ENCODE measurements around the gene PCNX3. TPM values are rescaled to one million over a fixed set of nuclear protein-coding genes. Genes with fewer than 3 reads are reported as not detected.
A peak's percentile ranks its signal among the peaks of the same experiment; 100 is the strongest.
"Not testable (repeated sequence)": the region's sequence is repeated elsewhere in the genome, so short reads cannot be mapped to it uniquely, and the experiment has no call there.

PCNX3 gene
- total and polyA plus RNA-seq, 5 donors from 2014 or later = 1.9 to 61.3 (median 2.5) TPM

DNA sequence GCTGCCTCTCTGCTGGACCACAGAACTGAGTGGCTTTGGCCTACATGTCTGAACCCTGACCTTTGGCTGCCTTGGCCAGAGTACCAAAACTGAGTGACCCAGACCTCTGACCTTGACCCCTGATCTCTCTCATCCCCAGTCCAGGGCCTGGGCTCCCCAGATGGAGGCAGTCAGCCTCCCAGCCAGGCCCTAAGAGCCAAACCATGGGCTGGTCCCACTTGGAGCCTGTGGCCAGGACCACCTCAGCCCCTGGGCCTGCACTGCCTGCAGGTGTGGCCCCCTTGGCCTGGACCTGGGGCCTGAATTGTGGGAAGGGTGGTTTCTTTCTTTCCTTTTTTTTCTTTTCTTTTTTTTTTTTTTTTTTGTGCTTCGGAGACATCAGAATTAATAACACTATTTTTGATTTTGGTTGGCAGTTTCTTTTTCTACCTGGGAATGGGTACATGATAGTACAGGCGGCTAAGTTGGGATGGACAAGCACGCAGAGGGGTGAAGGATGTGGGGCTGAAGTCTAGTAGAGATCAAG, 21.5 kb downstream of the PCNX3 start:
- no peaks in the 10 kb centered on the region for H3K27me3 ChIP-seq (ENCODE audit: control insufficient read depth, insufficient read depth, low read length)
- H3K36me3 ChIP-seq (ENCODE audit: control insufficient read depth, insufficient read depth, low read length) = peaks cover 27% of the 10 kb centered on the region
- H3K9me3 ChIP-seq (ENCODE audit: control insufficient read depth in 2 of 2, low read length in 2 of 2) = no peaks in the 10 kb centered on the region
- Mint-ChIP-seq H3K4me3 (peak overlapping the region; percentile 90 to 97 (median 94)), H3K4me1 (peaks cover 0 to 59% (median 24%) of the 10 kb centered on the region in 4 donors), H3K27ac (peak overlapping the region; percentile 76 to 97 (median 82)), H3K36me3 (peaks cover 15% of the 10 kb centered on the region), H3K27me3 (no peaks in the 10 kb centered on the region), H3K9me3 (no peaks in the 10 kb centered on the region)
- H3K4me3 ChIP-seq (ENCODE audit: low read depth, low read length) = peak overlapping the region; percentile 19
- H3K4me1 ChIP-seq (ENCODE audit: control insufficient read depth, insufficient read depth, low read length, poor library complexity, severe bottlenecking) = peaks cover 55% of the 10 kb centered on the region
- peak overlapping the region; percentile 91 for H3K27ac ChIP-seq (ENCODE audit: insufficient read depth, low read length, poor library complexity, severe bottlenecking)
- DNase-seq (no peak), ATAC-seq (ENCODE audit: low read depth in 2 of 2) (no peak)

DNA sequence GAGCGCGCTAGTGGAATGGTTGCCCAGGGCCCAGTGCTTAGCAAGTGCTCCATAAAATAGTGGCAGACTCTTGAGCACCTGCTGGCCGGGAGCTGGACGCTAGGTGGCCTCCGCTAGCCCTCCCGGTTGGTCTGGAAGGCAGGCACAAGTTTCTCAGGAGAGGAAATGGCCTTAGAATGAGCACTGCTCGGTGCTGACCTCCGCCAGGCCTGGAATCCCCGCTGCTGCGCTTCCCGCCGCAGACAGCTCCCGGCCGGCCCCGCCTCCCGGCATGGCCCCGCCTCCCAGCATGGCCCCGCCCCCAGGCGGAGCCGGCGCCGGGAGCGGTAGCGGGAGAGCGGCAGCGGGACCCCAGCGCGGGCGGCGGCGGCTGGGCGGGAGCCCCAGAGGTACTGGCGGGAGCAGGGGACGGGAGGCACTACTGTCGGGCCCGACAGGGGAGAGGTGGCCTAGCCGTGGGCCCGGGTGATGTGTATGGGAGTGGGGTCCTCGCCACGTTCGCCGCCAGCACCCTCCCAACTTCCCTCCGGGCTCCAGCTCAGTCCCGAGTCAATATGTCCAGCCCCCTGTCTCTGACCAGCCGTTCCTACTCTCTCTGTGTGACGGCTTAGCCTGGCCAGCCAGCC, 22.3 kb downstream of the PCNX3 start, which contains the start of gene SIPA1:
Gene SIPA1, plus strand, starts transcription at position 308 of the 626 bp plus-strand sequence. CDS start 2,821 bp downstream, outside the sequence.
- Mint-ChIP-seq H3K9me3 (no peaks in the 10 kb centered on the region), H3K36me3 (peaks cover 15% of the 10 kb centered on the region), H3K27ac (peak within 1 kb of the TSS; percentile 91 to 97 (median 97)), H3K4me1 (peaks cover 0 to 59% (median 24%) of the 10 kb centered on the region in 4 donors), H3K27me3 (no peaks in the 10 kb centered on the region), H3K4me3 (peak within 1 kb of the TSS; percentile 90 to 97 (median 94))
- no peaks in the 10 kb centered on the region for H3K27me3 ChIP-seq (ENCODE audit: control insufficient read depth, insufficient read depth, low read length)
- H3K9me3 ChIP-seq (ENCODE audit: control insufficient read depth in 2 of 2, low read length in 2 of 2) = no peaks in the 10 kb centered on the region
- peak; percentile 47 to 59 for ATAC-seq (ENCODE audit: low read depth in 2 of 2)
- DNase-seq = peak; percentile 66 to 71 (median 68)
- peak within 1 kb of the TSS; percentile 91 for H3K27ac ChIP-seq (ENCODE audit: insufficient read depth, low read length, poor library complexity, severe bottlenecking)
- H3K4me1 ChIP-seq (ENCODE audit: control insufficient read depth, insufficient read depth, low read length, poor library complexity, severe bottlenecking) = peaks cover 61% of the 10 kb centered on the region
- H3K4me3 ChIP-seq (ENCODE audit: low read depth, low read length) = peak within 1 kb of the TSS; percentile 67
- H3K36me3 ChIP-seq (ENCODE audit: control insufficient read depth, insufficient read depth, low read length) = peaks cover 32% of the 10 kb centered on the region

DNA sequence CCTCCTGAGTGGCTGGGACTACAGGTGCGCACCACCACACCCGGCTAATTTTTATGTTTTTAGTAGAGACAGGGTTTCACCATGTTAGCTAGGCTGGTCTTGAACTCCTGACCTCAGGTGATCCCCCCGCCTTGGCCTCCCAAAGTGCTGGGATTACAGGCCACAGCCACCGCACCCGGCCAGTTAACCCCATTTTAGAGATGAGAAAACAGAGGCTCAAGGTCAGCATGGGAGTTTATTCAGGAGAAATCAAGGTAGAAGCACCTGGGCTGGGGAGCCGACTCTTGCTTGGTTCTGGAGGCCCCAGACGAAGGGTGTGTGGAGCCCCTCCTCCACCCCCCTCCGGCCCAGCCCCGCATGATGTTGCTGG, 23.6 kb downstream of the PCNX3 start:
- H3K9me3 Mint-ChIP-seq = not testable (repeated sequence)
- peaks cover 0 to 63% (median 24%) of the 10 kb centered on the region in 4 donors for H3K4me1 Mint-ChIP-seq
- peak overlapping the region; percentile 91 to 97 (median 97) for H3K27ac Mint-ChIP-seq

DNA sequence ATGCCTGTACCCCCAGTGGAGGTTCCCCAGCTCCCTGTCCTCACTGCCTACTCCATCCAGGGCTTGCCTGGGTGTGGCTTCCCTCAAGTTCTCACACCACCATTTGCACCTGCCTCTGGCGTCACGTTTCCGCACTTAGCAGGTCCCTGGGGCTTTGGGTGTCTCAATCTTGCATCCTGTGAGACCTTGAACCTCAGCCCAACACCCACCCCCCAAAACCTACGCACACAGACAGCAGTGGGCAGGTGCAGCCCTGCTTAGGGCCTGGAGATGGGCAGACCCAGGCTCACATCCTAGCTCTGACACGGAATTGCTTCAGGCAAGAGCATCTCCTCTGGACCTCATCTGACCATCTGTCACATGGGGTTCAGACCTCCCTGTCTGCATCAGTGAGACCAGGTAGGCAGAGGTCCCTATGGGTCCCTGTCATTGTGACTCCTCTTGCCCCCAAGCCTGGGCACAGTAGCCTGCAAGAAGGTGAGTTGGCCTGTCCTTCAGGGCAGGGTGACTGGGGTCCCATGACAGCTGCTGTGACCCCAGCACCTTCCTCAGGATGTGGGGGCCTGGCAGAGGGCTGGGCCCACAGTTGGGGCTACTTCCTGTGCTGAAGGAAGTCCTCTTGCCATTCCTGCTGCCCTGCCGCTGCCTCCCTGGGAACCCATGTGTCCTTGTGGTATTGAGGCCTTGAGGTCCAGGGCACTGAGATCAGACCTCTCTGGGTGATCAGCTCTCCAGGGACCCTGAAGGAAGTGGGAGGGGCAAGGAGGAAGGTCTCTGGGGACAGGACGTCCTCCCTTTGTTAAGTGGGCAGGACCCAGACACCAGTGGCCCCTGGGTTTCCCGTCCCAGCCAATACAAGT, 24.3 kb downstream of the PCNX3 start:
- peaks cover 0 to 66% (median 26%) of the 10 kb centered on the region in 4 donors for H3K4me1 Mint-ChIP-seq
- DNase-seq (peak; percentile 60 to 93 (median 85)), ATAC-seq (ENCODE audit: low read depth in 2 of 2) (peak; percentile 65 to 71)
- H3K9me3 ChIP-seq (ENCODE audit: control insufficient read depth in 2 of 2, low read length in 2 of 2) = no peaks in the 10 kb centered on the region
- H3K36me3 ChIP-seq (ENCODE audit: control insufficient read depth, insufficient read depth, low read length) = peaks cover 39% of the 10 kb centered on the region
- H3K27me3 Mint-ChIP-seq = no peaks in the 10 kb centered on the region
- H3K4me3 ChIP-seq (ENCODE audit: low read depth, low read length) = peak overlapping the region; percentile 73
- H3K9me3 Mint-ChIP-seq = no peaks in the 10 kb centered on the region
- peak overlapping the region; percentile 91 for H3K27ac ChIP-seq (ENCODE audit: insufficient read depth, low read length, poor library complexity, severe bottlenecking)
- peaks cover 19% of the 10 kb centered on the region for H3K36me3 Mint-ChIP-seq
- peak overlapping the region; percentile 91 to 97 (median 97) for H3K27ac Mint-ChIP-seq
- H3K27me3 ChIP-seq (ENCODE audit: control insufficient read depth, insufficient read depth, low read length) = no peaks in the 10 kb centered on the region
- H3K4me3 Mint-ChIP-seq = peak overlapping the region; percentile 90 to 97 (median 94)
- H3K4me1 ChIP-seq (ENCODE audit: control insufficient read depth, insufficient read depth, low read length, poor library complexity, severe bottlenecking) = peaks cover 64% of the 10 kb centered on the region

More for the DNA sequence above, 23.6 kb downstream of the PCNX3 start:
- Histone ChIP-seq H3K4me3 (ENCODE audit: low read depth, low read length) (peak overlapping the region; percentile 73), H3K4me1 (ENCODE audit: control insufficient read depth, insufficient read depth, low read length, poor library complexity, severe bottlenecking) (peaks cover 64% of the 10 kb centered on the region), H3K27ac (ENCODE audit: insufficient read depth, low read length, poor library complexity, severe bottlenecking) (peak overlapping the region; percentile 91), H3K36me3 (ENCODE audit: control insufficient read depth, insufficient read depth, low read length) (peaks cover 42% of the 10 kb centered on the region)
- not testable (repeated sequence) for H3K27me3 Mint-ChIP-seq; H3K27me3 ChIP-seq (ENCODE audit: control insufficient read depth, insufficient read depth, low read length); ATAC-seq (ENCODE audit: low read depth in 2 of 2); DNase-seq; H3K9me3 ChIP-seq (ENCODE audit: control insufficient read depth in 2 of 2, low read length in 2 of 2)
- Mint-ChIP-seq H3K36me3 (peaks cover 20% of the 10 kb centered on the region), H3K4me3 (peak overlapping the region; percentile 90 to 97 (median 94))

DNA sequence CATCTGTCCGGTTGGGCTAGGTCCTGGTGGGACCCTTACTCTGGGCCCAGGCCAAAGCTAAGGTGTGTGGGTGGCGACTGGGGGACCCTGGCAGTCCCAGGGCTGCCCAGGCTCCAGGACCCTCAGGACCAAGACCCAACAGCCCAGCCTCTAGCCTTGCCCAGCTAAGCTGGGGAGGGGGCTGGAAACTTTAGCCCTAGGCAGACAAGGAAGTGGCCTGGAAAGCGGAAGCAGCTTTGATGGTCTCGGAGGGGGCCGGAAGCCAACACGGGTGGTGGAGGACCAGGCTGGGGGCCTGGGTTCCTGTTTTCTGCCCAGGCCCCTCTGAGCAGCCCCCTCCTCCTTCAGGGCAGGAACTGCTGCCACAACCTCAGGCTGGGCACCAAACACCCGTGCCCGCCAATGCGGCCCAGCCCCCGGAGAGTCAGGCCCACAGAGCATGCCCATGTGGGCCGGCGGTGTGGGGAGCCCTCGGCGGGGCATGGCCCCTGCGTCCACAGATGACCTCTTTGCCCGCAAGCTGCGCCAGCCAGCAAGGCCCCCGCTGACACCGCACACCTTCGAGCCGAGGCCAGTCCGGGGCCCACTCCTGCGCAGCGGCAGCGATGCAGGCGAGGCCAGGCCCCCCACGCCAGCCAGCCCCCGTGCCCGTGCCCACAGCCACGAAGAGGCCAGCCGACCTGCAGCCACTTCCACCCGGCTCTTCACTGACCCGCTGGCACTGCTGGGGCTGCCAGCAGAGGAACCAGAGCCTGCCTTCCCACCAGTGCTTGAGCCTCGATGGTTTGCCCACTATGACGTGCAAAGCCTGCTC, 25.1 kb downstream of the PCNX3 start:
- peak in 1 of 2 donors; percentile 9 for ATAC-seq (ENCODE audit: low read depth in 2 of 2)
- H3K4me3 ChIP-seq (ENCODE audit: low read depth, low read length) = peak overlapping the region; percentile 73
- peaks cover 18% of the 10 kb centered on the region for H3K36me3 Mint-ChIP-seq

DNA sequence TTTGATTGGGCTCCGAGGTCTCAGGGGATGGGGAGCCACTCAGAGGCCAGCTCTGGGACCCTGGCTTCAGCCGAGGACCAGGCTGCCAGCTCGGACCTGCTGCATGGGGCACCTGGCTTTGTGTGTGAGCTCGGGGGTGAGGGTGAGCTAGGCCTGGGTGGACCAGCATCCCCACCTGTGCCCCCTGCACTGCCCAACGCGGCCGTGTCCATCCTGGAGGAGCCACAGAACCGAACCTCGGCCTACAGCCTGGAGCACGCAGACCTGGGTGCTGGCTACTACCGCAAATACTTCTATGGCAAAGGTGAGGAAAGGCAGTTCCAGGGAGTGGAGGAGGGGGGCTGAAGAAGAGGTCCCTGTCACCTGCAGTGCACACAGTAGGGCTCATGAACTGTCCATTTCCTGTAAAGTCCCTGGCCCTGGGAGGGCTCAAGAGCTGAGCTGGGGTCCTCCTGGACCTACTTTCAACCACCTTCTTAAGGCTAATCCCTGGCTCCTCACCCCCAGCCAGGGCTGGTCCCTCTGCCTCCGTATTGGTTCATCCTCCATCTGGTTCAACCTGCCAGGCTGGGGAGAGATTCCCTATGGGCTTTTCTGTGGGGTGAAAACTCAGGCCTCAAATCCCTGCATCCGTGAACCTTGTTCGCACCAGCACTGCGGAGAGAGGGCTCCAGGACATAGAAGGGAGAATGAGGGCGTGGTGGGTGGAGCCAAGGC, 25.9 kb downstream of the PCNX3 start:
- Histone ChIP-seq H3K9me3 (ENCODE audit: control insufficient read depth in 2 of 2, low read length in 2 of 2) (no peaks in the 10 kb centered on the region), H3K27ac (ENCODE audit: insufficient read depth, low read length, poor library complexity, severe bottlenecking) (peak overlapping the region; percentile 91), H3K4me3 (ENCODE audit: low read depth, low read length) (peak overlapping the region; percentile 37), H3K4me1 (ENCODE audit: control insufficient read depth, insufficient read depth, low read length, poor library complexity, severe bottlenecking) (peaks cover 64% of the 10 kb centered on the region), H3K27me3 (ENCODE audit: control insufficient read depth, insufficient read depth, low read length) (no peaks in the 10 kb centered on the region), H3K36me3 (ENCODE audit: control insufficient read depth, insufficient read depth, low read length) (peaks cover 42% of the 10 kb centered on the region)
- Mint-ChIP-seq H3K4me3 (peak overlapping the region; percentile 58 to 92 (median 84)), H3K27ac (peak overlapping the region; percentile 87 to 97 (median 89)), H3K4me1 (peaks cover 0 to 69% (median 26%) of the 10 kb centered on the region in 4 donors), H3K27me3 (no peaks in the 10 kb centered on the region), H3K36me3 (peaks cover 19% of the 10 kb centered on the region), H3K9me3 (no peaks in the 10 kb centered on the region)
- DNase-seq (no peak), ATAC-seq (ENCODE audit: low read depth in 2 of 2) (no peak)

More for the DNA sequence above, 25.1 kb downstream of the PCNX3 start:
- Histone ChIP-seq H3K36me3 (ENCODE audit: control insufficient read depth, insufficient read depth, low read length) (peaks cover 40% of the 10 kb centered on the region), H3K27ac (ENCODE audit: insufficient read depth, low read length, poor library complexity, severe bottlenecking) (peak overlapping the region; percentile 91), H3K27me3 (ENCODE audit: control insufficient read depth, insufficient read depth, low read length) (no peaks in the 10 kb centered on the region), H3K4me1 (ENCODE audit: control insufficient read depth, insufficient read depth, low read length, poor library complexity, severe bottlenecking) (peaks cover 64% of the 10 kb centered on the region), H3K9me3 (ENCODE audit: control insufficient read depth in 2 of 2, low read length in 2 of 2) (no peaks in the 10 kb centered on the region)
- Mint-ChIP-seq H3K9me3 (no peaks in the 10 kb centered on the region), H3K27ac (peak overlapping the region; percentile 91 to 97 (median 97)), H3K4me3 (peak overlapping the region; percentile 90 to 97 (median 94)), H3K27me3 (no peaks in the 10 kb centered on the region), H3K4me1 (peaks cover 0 to 68% (median 26%) of the 10 kb centered on the region in 4 donors)
- peak; percentile 20 to 77 (median 45) for DNase-seq

Data from CD4-positive, CD25-positive, alpha-beta regulatory T cell (primary cell).